Hepatocyte (in vitro differentiated cells): ENCODE results near the gene PHACTR1.

ENCODE experiments used
- EZH2phosphoT487 ChIP-seq: fragments of 200-600 bp; sonication (generic); IDR thresholded peaks from one replicate; pipeline ENCODE4 v1.6.1; 2018; ENCODE audit warnings: antibody characterized with exemption, mild to moderate bottlenecking, low read depth, moderate library complexity; ENCODE audit not compliant: unreplicated experiment, severe bottlenecking
- TF ChIP-seq, protein P1 (sequence below): fragments of 200-600 bp; sonication (generic); IDR thresholded peaks from 2 replicates; pipeline ENCODE4 v1.5.1; 2016; ENCODE audit warnings: antibody characterized with exemption, mild to moderate bottlenecking; ENCODE audit not compliant: poor library complexity

DNA sequence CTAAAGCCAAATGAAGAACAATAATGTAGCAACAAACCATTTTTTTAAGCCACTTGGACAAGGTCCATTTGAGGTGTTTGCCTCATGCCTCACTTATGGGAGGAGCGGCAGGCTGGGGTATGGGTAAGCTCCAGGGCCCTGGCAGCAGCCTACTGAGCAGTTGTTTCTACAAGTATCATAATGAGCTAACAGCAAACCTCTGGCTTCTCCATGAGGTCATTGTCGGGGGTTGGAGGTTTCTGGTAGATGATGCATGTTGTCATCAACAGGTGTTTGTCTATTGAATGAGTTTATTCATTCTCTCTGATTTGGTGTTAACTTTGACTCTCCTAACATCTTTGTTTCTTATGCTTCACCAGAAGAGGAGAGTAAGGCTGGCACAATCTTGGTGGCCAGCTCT lies 461.1 kb downstream of the PHACTR1 start:
- TF ChIP-seq EZH2phosphoT487 = no peak
- TF ChIP-seq, protein P1, sequence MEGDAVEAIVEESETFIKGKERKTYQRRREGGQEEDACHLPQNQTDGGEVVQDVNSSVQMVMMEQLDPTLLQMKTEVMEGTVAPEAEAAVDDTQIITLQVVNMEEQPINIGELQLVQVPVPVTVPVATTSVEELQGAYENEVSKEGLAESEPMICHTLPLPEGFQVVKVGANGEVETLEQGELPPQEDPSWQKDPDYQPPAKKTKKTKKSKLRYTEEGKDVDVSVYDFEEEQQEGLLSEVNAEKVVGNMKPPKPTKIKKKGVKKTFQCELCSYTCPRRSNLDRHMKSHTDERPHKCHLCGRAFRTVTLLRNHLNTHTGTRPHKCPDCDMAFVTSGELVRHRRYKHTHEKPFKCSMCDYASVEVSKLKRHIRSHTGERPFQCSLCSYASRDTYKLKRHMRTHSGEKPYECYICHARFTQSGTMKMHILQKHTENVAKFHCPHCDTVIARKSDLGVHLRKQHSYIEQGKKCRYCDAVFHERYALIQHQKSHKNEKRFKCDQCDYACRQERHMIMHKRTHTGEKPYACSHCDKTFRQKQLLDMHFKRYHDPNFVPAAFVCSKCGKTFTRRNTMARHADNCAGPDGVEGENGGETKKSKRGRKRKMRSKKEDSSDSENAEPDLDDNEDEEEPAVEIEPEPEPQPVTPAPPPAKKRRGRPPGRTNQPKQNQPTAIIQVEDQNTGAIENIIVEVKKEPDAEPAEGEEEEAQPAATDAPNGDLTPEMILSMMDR = no peak
